Activated CD8-positive, alpha-beta T cell treated with anti-CD3 and anti-CD28 coated beads, Interleukin-2, amount 10 ng/mL, durations not matched to agents 7 days and 5 days (primary cell): Measurements from ENCODE around the gene ZC3H18. TPM values are rescaled to one million over a fixed set of nuclear protein-coding genes. Genes with fewer than 3 reads are reported as not detected.

ENCODE experiments used
- ATAC-seq: fragments of 150-1000 bp; cut with Tn5 transposase; one replicate; pipeline ENCODE4 v1.10.0; 2021; ENCODE audit warnings: moderate library complexity
- CTCF ChIA-PET: fragments of 350-600 bp; sonication (Branson Sonifier 250); formaldehyde crosslinking; loops from one replicate; lab custom pipeline; 2021; ENCODE audit warnings: antibody characterized with exemption; lab: Charles Lee
- POLR2A ChIA-PET: fragments of 350-600 bp; sonication (Branson Sonifier 250); formaldehyde crosslinking; loops from one replicate; lab custom pipeline; 2021; ENCODE audit warnings: antibody characterized with exemption; lab: Charles Lee
- DNase-seq: peaks from one replicate; pipeline ENCODE4 v3.0.0-alpha.2; 2020
- H3K27ac Mint-ChIP-seq: one replicate; pipeline ENCODE4 v1.8.0; 2021; ENCODE audit warnings: mild to moderate bottlenecking, mixed read lengths
- H3K27me3 Mint-ChIP-seq: one replicate; pipeline ENCODE4 v1.8.0; 2021; ENCODE audit warnings: low read depth, mixed read lengths
- H3K36me3 Mint-ChIP-seq: one replicate; pipeline ENCODE4 v1.8.0; 2021; ENCODE audit warnings: low read depth, mixed read lengths
- H3K4me1 Mint-ChIP-seq: one replicate; pipeline ENCODE4 v1.8.0; 2021; ENCODE audit warnings: low read depth, mixed read lengths
- H3K4me3 Mint-ChIP-seq: one replicate; pipeline ENCODE4 v1.8.0; 2021; ENCODE audit warnings: mild to moderate bottlenecking, mixed read lengths
- H3K9me3 Mint-ChIP-seq: one replicate; pipeline ENCODE4 v1.8.0; 2022; ENCODE audit warnings: mixed read lengths; ENCODE audit not compliant: insufficient read depth
- total RNA-seq, 2 experiments: library from RNA; stranded (reverse); gene quantifications; one replicate each; pipeline ENCODE4 v1.2.3, GENCODE V29; 2021

Gene ZC3H18
- total RNA-seq, 2 experiments from 2014 or later = 80.9 to 90.0 TPM

GRCh38 chr16:88640039-88640495 lies 69.9 kb downstream of the ZC3H18 start:
- no peaks in the 10 kb centered on the region for H3K9me3 Mint-ChIP-seq
- POLR2A ChIA-PET = interaction anchor here (1.9 kb wide), 1 partner anchor 20 kb away, joined by 8 read pairs; no protein-coding TSS in a partner anchor
- peaks cover 25% of the 10 kb centered on the region for H3K27me3 Mint-ChIP-seq
- no peak for DNase-seq
- no peak for ATAC-seq
- peak overlapping the region; percentile 10 for H3K27ac Mint-ChIP-seq
- peaks cover 34% of the 10 kb centered on the region for H3K4me1 Mint-ChIP-seq
- CTCF ChIA-PET = no interaction called here
- H3K4me3 Mint-ChIP-seq = peak overlapping the region; percentile 1
- peaks cover 18% of the 10 kb centered on the region for H3K36me3 Mint-ChIP-seq

- Mint-ChIP-seq H3K4me3 (peak overlapping the region; percentile 1), H3K9me3 (no peaks in the 10 kb centered on the region), H3K27ac (peak overlapping the region; percentile 10), H3K36me3 (peaks cover 22% of the 10 kb centered on the region), H3K4me1 (peaks cover 30% of the 10 kb centered on the region), H3K27me3 (peaks cover 25% of the 10 kb centered on the region)
- ATAC-seq = no peak
- CTCF ChIA-PET = no interaction called here
- no peak for DNase-seq
- POLR2A ChIA-PET = interaction anchor here (1.9 kb wide), 1 partner anchor 21 kb away, joined by 8 read pairs; no protein-coding TSS in a partner anchor
Measured at GRCh38 chr16:88640498-88641247, 70.5 kb downstream of the ZC3H18 start.

GRCh38 chr16:88642881-88643643 lies 72.9 kb downstream of the ZC3H18 start:
- DNase-seq (no peak), ATAC-seq (no peak)
- H3K9me3 Mint-ChIP-seq = no peaks in the 10 kb centered on the region
- POLR2A ChIA-PET = interaction anchor here (1.3 to 1.4 kb wide), 2 partner anchors 23 to 187 kb away, joined by 3 read pairs; no protein-coding TSS in a partner anchor
- H3K27ac Mint-ChIP-seq = no peak overlapping the region
- H3K27me3 Mint-ChIP-seq = peaks cover 17% of the 10 kb centered on the region
- peaks cover 12% of the 10 kb centered on the region for H3K4me1 Mint-ChIP-seq
- H3K4me3 Mint-ChIP-seq = no peak overlapping the region
- CTCF ChIA-PET = no interaction called here
- peaks cover 19% of the 10 kb centered on the region for H3K36me3 Mint-ChIP-seq

- no peak overlapping the region for H3K27ac Mint-ChIP-seq
- H3K36me3 Mint-ChIP-seq = peaks cover 19% of the 10 kb centered on the region
- no peak for ATAC-seq
- ChIA-PET POLR2A (no interaction called here), CTCF (no interaction called here)
- H3K27me3 Mint-ChIP-seq = peaks cover 13% of the 10 kb centered on the region
- no peaks in the 10 kb centered on the region for H3K9me3 Mint-ChIP-seq
- peaks cover 7% of the 10 kb centered on the region for H3K4me1 Mint-ChIP-seq
- no peak overlapping the region for H3K4me3 Mint-ChIP-seq
- DNase-seq = no peak
Measured at GRCh38 chr16:88643644-88643932, 73.4 kb downstream of the ZC3H18 start.

- ATAC-seq = no peak
- CTCF ChIA-PET = no interaction called here
Measured at GRCh38 chr16:88645455-88645854, 75.3 kb downstream of the ZC3H18 start.

GRCh38 chr16:88645941-88646340 lies 75.7 kb downstream of the ZC3H18 start:
- ChIA-PET POLR2A (no interaction called here), CTCF (no interaction called here)
- no peak for ATAC-seq
- H3K27me3 Mint-ChIP-seq = no peaks in the 10 kb centered on the region
- no peak overlapping the region for H3K4me3 Mint-ChIP-seq
- no peak for DNase-seq
- peaks cover 30% of the 10 kb centered on the region for H3K36me3 Mint-ChIP-seq
- no peak overlapping the region for H3K27ac Mint-ChIP-seq
- no peaks in the 10 kb centered on the region for H3K9me3 Mint-ChIP-seq
- H3K4me1 Mint-ChIP-seq = peaks cover 14% of the 10 kb centered on the region

More at GRCh38 chr16:88645455-88645854, 75.3 kb downstream of the ZC3H18 start:
- Mint-ChIP-seq H3K4me1 (peaks cover 14% of the 10 kb centered on the region), H3K4me3 (no peak overlapping the region), H3K36me3 (peaks cover 30% of the 10 kb centered on the region), H3K27me3 (peaks cover under 1% of the 10 kb centered on the region), H3K27ac (no peak overlapping the region), H3K9me3 (no peaks in the 10 kb centered on the region)
- no peak for DNase-seq
- POLR2A ChIA-PET = no interaction called here

GRCh38 chr16:88646345-88647034 lies 76.3 kb downstream of the ZC3H18 start:
- H3K36me3 Mint-ChIP-seq = peaks cover 30% of the 10 kb centered on the region
- ChIA-PET CTCF (no interaction called here), POLR2A (no interaction called here)
- H3K4me1 Mint-ChIP-seq = peaks cover 16% of the 10 kb centered on the region
- H3K9me3 Mint-ChIP-seq = no peaks in the 10 kb centered on the region
- H3K27me3 Mint-ChIP-seq = no peaks in the 10 kb centered on the region
- ATAC-seq = no peak
- no peak overlapping the region for H3K27ac Mint-ChIP-seq
- H3K4me3 Mint-ChIP-seq = no peak overlapping the region
- no peak for DNase-seq

GRCh38 chr16:88647178-88648070 lies 77.2 kb downstream of the ZC3H18 start:
- Mint-ChIP-seq H3K4me3 (no peak overlapping the region), H3K9me3 (no peaks in the 10 kb centered on the region), H3K36me3 (peaks cover 23% of the 10 kb centered on the region), H3K27me3 (no peaks in the 10 kb centered on the region), H3K27ac (no peak overlapping the region), H3K4me1 (peaks cover 21% of the 10 kb centered on the region)
- DNase-seq (no peak), ATAC-seq (no peak)
- CTCF ChIA-PET = no interaction called here
- POLR2A ChIA-PET = interaction anchor here (0.5 kb wide), 1 partner anchor 34 kb away, joined by 3 read pairs; no protein-coding TSS in a partner anchor

GRCh38 chr16:88649195-88649923 lies 79.2 kb downstream of the ZC3H18 start:
- H3K27me3 Mint-ChIP-seq = no peaks in the 10 kb centered on the region
- POLR2A ChIA-PET = interaction anchor here (0.8 to 3.0 kb wide), 3 partner anchors 11 to 53 kb away, joined by 3 to 26 read pairs (median 12); partner anchors contain the start of gene IL17C
- peaks cover 20% of the 10 kb centered on the region for H3K36me3 Mint-ChIP-seq
- peak overlapping the region; percentile 94 for H3K27ac Mint-ChIP-seq
- peak overlapping the region; percentile 93 for H3K4me3 Mint-ChIP-seq
- no peaks in the 10 kb centered on the region for H3K9me3 Mint-ChIP-seq
- ATAC-seq (no peak), DNase-seq (no peak)
- CTCF ChIA-PET = interaction anchor here (1.0 kb wide), 1 partner anchor 13 kb away, joined by 4 read pairs; the partner anchor contains the start of gene MVD
- peaks cover 26% of the 10 kb centered on the region for H3K4me1 Mint-ChIP-seq

GRCh38 chr16:88649924-88650748 lies 79.9 kb downstream of the ZC3H18 start:
- Mint-ChIP-seq H3K4me1 (peaks cover 26% of the 10 kb centered on the region), H3K9me3 (no peaks in the 10 kb centered on the region), H3K27me3 (no peaks in the 10 kb centered on the region), H3K36me3 (peaks cover 19% of the 10 kb centered on the region), H3K4me3 (peak overlapping the region; percentile 93), H3K27ac (peak overlapping the region; percentile 94)
- ChIA-PET CTCF (interaction anchor here (0.6 kb wide), 1 partner anchor 35 kb away, joined by 3 read pairs; no protein-coding TSS in a partner anchor), POLR2A (interaction anchor here (0.8 to 3.0 kb wide), 5 partner anchors 11 to 52 kb away, joined by 3 to 26 read pairs (median 5); partner anchors contain the start of gene IL17C)
- DNase-seq (peak; percentile 58), ATAC-seq (peak; percentile 10)
